ENCODE data around the gene PALLD. TPM values are rescaled to one million over a fixed set of nuclear protein-coding genes. Genes with fewer than 3 reads are reported as not detected.
A peak's percentile ranks its signal among the peaks of the same experiment; 100 is the strongest.

PALLD gene
- total RNA-seq, 1 donor from 2014 or later, result 396 TPM

- TF ChIP-seq, protein P1, sequence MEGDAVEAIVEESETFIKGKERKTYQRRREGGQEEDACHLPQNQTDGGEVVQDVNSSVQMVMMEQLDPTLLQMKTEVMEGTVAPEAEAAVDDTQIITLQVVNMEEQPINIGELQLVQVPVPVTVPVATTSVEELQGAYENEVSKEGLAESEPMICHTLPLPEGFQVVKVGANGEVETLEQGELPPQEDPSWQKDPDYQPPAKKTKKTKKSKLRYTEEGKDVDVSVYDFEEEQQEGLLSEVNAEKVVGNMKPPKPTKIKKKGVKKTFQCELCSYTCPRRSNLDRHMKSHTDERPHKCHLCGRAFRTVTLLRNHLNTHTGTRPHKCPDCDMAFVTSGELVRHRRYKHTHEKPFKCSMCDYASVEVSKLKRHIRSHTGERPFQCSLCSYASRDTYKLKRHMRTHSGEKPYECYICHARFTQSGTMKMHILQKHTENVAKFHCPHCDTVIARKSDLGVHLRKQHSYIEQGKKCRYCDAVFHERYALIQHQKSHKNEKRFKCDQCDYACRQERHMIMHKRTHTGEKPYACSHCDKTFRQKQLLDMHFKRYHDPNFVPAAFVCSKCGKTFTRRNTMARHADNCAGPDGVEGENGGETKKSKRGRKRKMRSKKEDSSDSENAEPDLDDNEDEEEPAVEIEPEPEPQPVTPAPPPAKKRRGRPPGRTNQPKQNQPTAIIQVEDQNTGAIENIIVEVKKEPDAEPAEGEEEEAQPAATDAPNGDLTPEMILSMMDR (IDR thresholded peaks at IDR 0.05), result no peak
- H3K9me3 Mint-ChIP-seq (ENCODE audit: unreplicated experiment), result peaks cover 13% of the 10 kb centered on the region
- H3K27me3 Mint-ChIP-seq (ENCODE audit: unreplicated experiment), result no peaks in the 10 kb centered on the region
- H3K4me1 Mint-ChIP-seq (ENCODE audit: unreplicated experiment), result peaks cover 25% of the 10 kb centered on the region
- peaks cover 42% of the 10 kb centered on the region for H3K36me3 Mint-ChIP-seq (ENCODE audit: unreplicated experiment)
- no peak overlapping the region for H3K27ac Mint-ChIP-seq (ENCODE audit: unreplicated experiment)
- no peak for DNase-seq (ENCODE audit: extremely low spot score, unreplicated experiment)
- no peak overlapping the region for H3K4me3 Mint-ChIP-seq (ENCODE audit: unreplicated experiment)
These were observed 279.5 kb downstream of the PALLD start for GRCh38 chr4:168776382-168776781.

GRCh38 chr4:168777277-168777965 lies 280.6 kb downstream of the PALLD start:
- no peak for DNase-seq (ENCODE audit: extremely low spot score, unreplicated experiment)
- Mint-ChIP-seq H3K4me1 (ENCODE audit: unreplicated experiment) (peaks cover 28% of the 10 kb centered on the region), H3K9me3 (ENCODE audit: unreplicated experiment) (peaks cover 13% of the 10 kb centered on the region), H3K27me3 (ENCODE audit: unreplicated experiment) (no peaks in the 10 kb centered on the region), H3K36me3 (ENCODE audit: unreplicated experiment) (peaks cover 41% of the 10 kb centered on the region), H3K27ac (ENCODE audit: unreplicated experiment) (peak overlapping the region; percentile 31), H3K4me3 (ENCODE audit: unreplicated experiment) (no peak overlapping the region)
- TF ChIP-seq, protein P1 (IDR thresholded peaks at IDR 0.05), result no peak

DNA sequence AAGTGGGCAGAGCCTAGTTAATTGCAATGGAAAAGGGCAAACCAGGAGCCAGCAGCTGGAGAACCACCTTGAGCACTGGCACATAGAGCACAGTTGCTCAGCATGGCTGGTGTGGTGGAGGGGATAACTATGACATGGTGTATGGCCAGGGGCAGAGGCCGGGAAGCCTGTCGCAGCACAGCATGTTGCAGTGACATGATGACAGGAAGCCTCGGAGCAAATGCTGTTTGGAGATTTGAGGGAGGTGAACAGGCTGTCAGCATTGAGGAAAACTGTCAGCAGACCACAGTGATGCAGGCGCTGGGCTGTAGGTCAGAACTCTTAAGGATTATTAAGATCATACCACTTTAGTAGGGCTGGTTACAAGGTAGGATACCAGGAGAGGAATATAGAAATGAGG lies 284.5 kb downstream of the PALLD start:
- peaks cover 4% of the 10 kb centered on the region for H3K9me3 Mint-ChIP-seq (ENCODE audit: unreplicated experiment)
- H3K36me3 Mint-ChIP-seq (ENCODE audit: unreplicated experiment), result peaks cover 29% of the 10 kb centered on the region
- H3K27me3 Mint-ChIP-seq (ENCODE audit: unreplicated experiment), result no peaks in the 10 kb centered on the region
- H3K4me1 Mint-ChIP-seq (ENCODE audit: unreplicated experiment), result peaks cover 44% of the 10 kb centered on the region
- peak overlapping the region; percentile 78 for H3K27ac Mint-ChIP-seq (ENCODE audit: unreplicated experiment)
- TF ChIP-seq, protein P1 (IDR thresholded peaks at IDR 0.05), result no peak
- no peak overlapping the region for H3K4me3 Mint-ChIP-seq (ENCODE audit: unreplicated experiment)
- no peak for DNase-seq (ENCODE audit: extremely low spot score, unreplicated experiment)

- Mint-ChIP-seq H3K4me1 (ENCODE audit: unreplicated experiment) (peaks cover 44% of the 10 kb centered on the region), H3K27me3 (ENCODE audit: unreplicated experiment) (no peaks in the 10 kb centered on the region), H3K36me3 (ENCODE audit: unreplicated experiment) (peaks cover 24% of the 10 kb centered on the region), H3K4me3 (ENCODE audit: unreplicated experiment) (no peak overlapping the region), H3K27ac (ENCODE audit: unreplicated experiment) (peak overlapping the region; percentile 75), H3K9me3 (ENCODE audit: unreplicated experiment) (no peaks in the 10 kb centered on the region)
- TF ChIP-seq, protein P1 (IDR thresholded peaks at IDR 0.05), result no peak
- DNase-seq (ENCODE audit: extremely low spot score, unreplicated experiment), result no peak
These were observed 285.1 kb downstream of the PALLD start for GRCh38 chr4:168781926-168782325.

- H3K4me1 Mint-ChIP-seq (ENCODE audit: unreplicated experiment), result peaks cover 46% of the 10 kb centered on the region
- peak overlapping the region; percentile 75 for H3K27ac Mint-ChIP-seq (ENCODE audit: unreplicated experiment)
- H3K36me3 Mint-ChIP-seq (ENCODE audit: unreplicated experiment), result peaks cover 19% of the 10 kb centered on the region
These were observed 285.6 kb downstream of the PALLD start for GRCh38 chr4:168782439-168782838.

More at GRCh38 chr4:168782439-168782838, 285.6 kb downstream of the PALLD start:
- H3K9me3 Mint-ChIP-seq (ENCODE audit: unreplicated experiment), result no peaks in the 10 kb centered on the region
- H3K27me3 Mint-ChIP-seq (ENCODE audit: unreplicated experiment), result no peaks in the 10 kb centered on the region
- H3K4me3 Mint-ChIP-seq (ENCODE audit: unreplicated experiment), result no peak overlapping the region
- DNase-seq (ENCODE audit: extremely low spot score, unreplicated experiment), result no peak
- TF ChIP-seq, protein P1 (IDR thresholded peaks at IDR 0.05), result no peak

Measured in osteocyte (in vitro differentiated cells).